Measurements from ENCODE around the gene NXPE3. TPM values are rescaled to one million over a fixed set of nuclear protein-coding genes. Genes with fewer than 3 reads are reported as not detected.

NXPE3 gene
- total and polyA plus RNA-seq, 2 of the 8 experiments (the other 6 are each of a cell fraction or from before 2014, with no cell fraction given): 10.9 to 22.7 TPM

GRCh38 chr3:101802179-101802578, 23.2 kb downstream of the NXPE3 start:
- H4K5ac ChIP-seq (ENCODE audit: insufficient read length, low read depth, low read length): no peak overlapping the region
- H3K36me3 ChIP-seq (ENCODE audit: control insufficient read depth in 2 of 4, insufficient read depth in 4 of 4, low read length in 3 of 4): peaks cover 0 to 14% (median 4%) of the 10 kb centered on the region in 4 experiments; a peak in 4 of 8 replicates
- H3K9ac ChIP-seq (replicated peaks in 1 of 4; ENCODE audit: extremely low read depth in 1 of 4, low read depth in 3 of 4, low read length in 3 of 4): no peak overlapping the region
- H2BK15ac ChIP-seq (ENCODE audit: low read length): no peak overlapping the region
- no peaks in the 10 kb centered on the region for H3K23me2 ChIP-seq (ENCODE audit: low read depth, low read length)
- no peak overlapping the region for H2AFZ ChIP-seq (ENCODE audit: low read length)
- no peak overlapping the region for H3K27ac ChIP-seq (ENCODE audit: low read depth, low read length)
- H3K27me3 ChIP-seq (replicated peaks in 1 of 4; ENCODE audit: control insufficient read depth in 3 of 4, extremely low read depth in 1 of 4, insufficient read depth in 3 of 4, low read length in 3 of 4): no peaks in the 10 kb centered on the region
- H3K56ac ChIP-seq (replicated peaks; ENCODE audit: insufficient read length, low read depth, low read length): no peak overlapping the region
- H4K8ac ChIP-seq (ENCODE audit: extremely low read depth, insufficient read depth, low read length): no peak overlapping the region
- H3K4me1 ChIP-seq (replicated peaks in 1 of 4; ENCODE audit: control insufficient read depth in 3 of 4, insufficient read depth in 4 of 4, low read length in 3 of 4): no peaks in the 10 kb centered on the region
- no peak overlapping the region for H4K91ac ChIP-seq (replicated peaks; ENCODE audit: insufficient read length, low read length)
- no peak overlapping the region for H2BK5ac ChIP-seq (ENCODE audit: low read depth, low read length)
- no peak overlapping the region for H3K14ac ChIP-seq (ENCODE audit: insufficient read length)
- H3K23ac ChIP-seq (ENCODE audit: insufficient read length): no peak overlapping the region
- no peak overlapping the region for H3K4me2 ChIP-seq (ENCODE audit: insufficient read depth in 1 of 2, low read depth in 2 of 2, low read length in 2 of 2)
- no peak overlapping the region for H2BK12ac ChIP-seq (ENCODE audit: low read depth, low read length)
- no peak for FAIRE-seq
- no peak overlapping the region for H2BK120ac ChIP-seq (replicated peaks; ENCODE audit: low read depth, low read length)
- H3K79me2 ChIP-seq (ENCODE audit: control insufficient read depth in 1 of 2, insufficient read depth in 2 of 2, low read length in 2 of 2): no peaks in the 10 kb centered on the region
- no peaks in the 10 kb centered on the region; the same call in 1 of the 2 replicates for H3K79me1 ChIP-seq (ENCODE audit: low read depth, low read length)
- no peak overlapping the region for H2BK20ac ChIP-seq (ENCODE audit: low read length)
- H2AK5ac ChIP-seq (ENCODE audit: low read depth, low read length): no peak overlapping the region
- DNase-seq (ENCODE audit: low read depth in 1 of 2, low spot score in 2 of 2): no peak
- ChIA-PET POLR2A (ENCODE audit: partially characterized antibody) (interaction anchor here (1.0 to 1.6 kb wide), 2 partner anchors 25 to 47 kb away, joined by 4 to 8 read pairs; partner anchors contain the start of gene NFKBIZ), CTCF (ENCODE audit: partially characterized antibody) (interaction anchor here (0.9 to 6.6 kb wide), 24 partner anchors 10 to 742 kb away, joined by 3 to 37 read pairs (median 6); partner anchors contain the start of genes NFKBIZ and NXPE3)
- H3K4ac ChIP-seq (replicated peaks; ENCODE audit: insufficient read length, low read depth, low read length): no peak overlapping the region
- H3K18ac ChIP-seq (ENCODE audit: extremely low read depth, low read length): no peak overlapping the region
- no peaks in the 10 kb centered on the region for H4K20me1 ChIP-seq (replicated peaks in 1 of 2; ENCODE audit: control insufficient read depth in 1 of 2, insufficient read depth in 2 of 2, low read length in 2 of 2)
- TF ChIP-seq RAD21 (IDR thresholded peaks at IDR 0.05 in 1 of 2, conservative IDR thresholded peaks at IDR 0.05 in 1 of 2; ENCODE audit: low read depth in 2 of 2, low read length in 2 of 2) (no peak), POU5F1 (IDR thresholded peaks at IDR 0.05; ENCODE audit: low read depth, low read length) (no peak), EGR1 (IDR thresholded peaks at IDR 0.05; ENCODE audit: borderline replicate concordance, low read depth, low read length) (no peak), CEBPB (IDR thresholded peaks at IDR 0.05; ENCODE audit: low read depth, low read length) (no peak), BACH1 (IDR thresholded peaks at IDR 0.05; ENCODE audit: low read length) (no peak), RXRA (IDR thresholded peaks at IDR 0.05; ENCODE audit: insufficient read depth, low read depth, low read length) (no peak), KDM1A (IDR thresholded peaks at IDR 0.05; ENCODE audit: borderline replicate concordance, low read length) (no peak), JUND (IDR thresholded peaks at IDR 0.05; ENCODE audit: low read length) (no peak)
- H3K9me3 ChIP-seq (ENCODE audit: insufficient read depth in 2 of 2, low read depth in 1 of 2, low read length in 1 of 2): no peaks in the 10 kb centered on the region
- 97% methylated on average over 2 of the region's 2 CpGs; no CpG with 5 or more reads in 1 of the 2 experiments for WGBS, 2 experiments (ENCODE audit: extremely low coverage in 1 of 2, insufficient coverage in 1 of 2, insufficient read length in 1 of 2, insufficient replicate concordance in 2 of 2, low coverage in 1 of 2, low lambda C conversion rate in 2 of 2, missing lambda C conversion rate in 1 of 2)
- no peak overlapping the region for H3K4me3 ChIP-seq (ENCODE audit: extremely low read depth in 1 of 4, insufficient read depth in 2 of 4, low read depth in 3 of 4, low read length in 4 of 4)
